GM18507 (cell line): ENCODE results near the gene SEPTIN6.

Experiments used
- DNase-seq: peaks from one replicate; pipeline ENCODE4 v3.0.0; 2011; ENCODE audit warnings: low read depth; ENCODE audit not compliant: insufficient read length; ENCODE audit errors: extremely low spot score
- FAIRE-seq: peaks from 2 replicates; lab custom pipeline; 2011; peaks lifted over from hg19 to GRCh38; lab: Jason Lieb, UNC

Gene SEPTIN6

GRCh38 chrX:119693040-119693995 is at the start of gene SEPTIN6:
Gene SEPTIN6 (minus strand): TSS chrX:119693168. CDS start chrX:119693105, 63 bp downstream.
- DNase-seq (peak; percentile 49), FAIRE-seq (peak; percentile 95)

- FAIRE-seq = no peak
- DNase-seq = no peak
Measured at GRCh38 chrX:119738742-119739141, 45.8 kb upstream of the SEPTIN6 start.

GRCh38 chrX:119736206-119736764 is 43.3 kb upstream of the SEPTIN6 start:
- DNase-seq = no peak

GRCh38 chrX:119735467-119735866 is 42.5 kb upstream of the SEPTIN6 start:
- no peak for DNase-seq
- no peak for FAIRE-seq

More at GRCh38 chrX:119736206-119736764, 43.3 kb upstream of the SEPTIN6 start:
- no peak for FAIRE-seq

- DNase-seq (no peak), FAIRE-seq (no peak)
Measured at GRCh38 chrX:119734897-119735339, 42.0 kb upstream of the SEPTIN6 start.

GRCh38 chrX:119729408-119730201 is 36.6 kb upstream of the SEPTIN6 start:
- FAIRE-seq = peak; percentile 81

GRCh38 chrX:119728487-119728886 is 35.5 kb upstream of the SEPTIN6 start:
- DNase-seq (no peak), FAIRE-seq (no peak)

More at GRCh38 chrX:119729408-119730201, 36.6 kb upstream of the SEPTIN6 start:
- DNase-seq = peak; percentile 8

- DNase-seq = no peak
- peak; percentile 5 for FAIRE-seq
Measured at GRCh38 chrX:119726900-119727555, 34.1 kb upstream of the SEPTIN6 start.

- FAIRE-seq = no peak
- DNase-seq = no peak
Measured at GRCh38 chrX:119721926-119722325, 29.0 kb upstream of the SEPTIN6 start.

- FAIRE-seq (no peak), DNase-seq (no peak)
Measured at GRCh38 chrX:119721487-119721886, 28.5 kb upstream of the SEPTIN6 start.

- FAIRE-seq = no peak
Measured at GRCh38 chrX:119709630-119710029, 16.7 kb upstream of the SEPTIN6 start.

GRCh38 chrX:119708936-119709335 is 16.0 kb upstream of the SEPTIN6 start:
- DNase-seq (no peak), FAIRE-seq (no peak)

More at GRCh38 chrX:119709630-119710029, 16.7 kb upstream of the SEPTIN6 start:
- DNase-seq = no peak

- DNase-seq (no peak), FAIRE-seq (peak; percentile 77)
Measured at GRCh38 chrX:119706616-119707015, 13.6 kb upstream of the SEPTIN6 start.

- FAIRE-seq = peak; percentile 85
- no peak for DNase-seq
Measured at GRCh38 chrX:119698845-119699244, 5.9 kb upstream of the SEPTIN6 start.

GRCh38 chrX:119696251-119696890 is 3.4 kb upstream of the SEPTIN6 start:
- DNase-seq = no peak
- FAIRE-seq = peak; percentile 85

GRCh38 chrX:119695535-119696050 is 2.6 kb upstream of the SEPTIN6 start:
- DNase-seq (no peak), FAIRE-seq (peak; percentile 88)

- DNase-seq (no peak), FAIRE-seq (peak; percentile 61)
Measured at GRCh38 chrX:119694601-119695534, 1.9 kb upstream of the SEPTIN6 start.
